ENCODE data around the gene B4GAT1.

The B4GAT1 gene

DNA sequence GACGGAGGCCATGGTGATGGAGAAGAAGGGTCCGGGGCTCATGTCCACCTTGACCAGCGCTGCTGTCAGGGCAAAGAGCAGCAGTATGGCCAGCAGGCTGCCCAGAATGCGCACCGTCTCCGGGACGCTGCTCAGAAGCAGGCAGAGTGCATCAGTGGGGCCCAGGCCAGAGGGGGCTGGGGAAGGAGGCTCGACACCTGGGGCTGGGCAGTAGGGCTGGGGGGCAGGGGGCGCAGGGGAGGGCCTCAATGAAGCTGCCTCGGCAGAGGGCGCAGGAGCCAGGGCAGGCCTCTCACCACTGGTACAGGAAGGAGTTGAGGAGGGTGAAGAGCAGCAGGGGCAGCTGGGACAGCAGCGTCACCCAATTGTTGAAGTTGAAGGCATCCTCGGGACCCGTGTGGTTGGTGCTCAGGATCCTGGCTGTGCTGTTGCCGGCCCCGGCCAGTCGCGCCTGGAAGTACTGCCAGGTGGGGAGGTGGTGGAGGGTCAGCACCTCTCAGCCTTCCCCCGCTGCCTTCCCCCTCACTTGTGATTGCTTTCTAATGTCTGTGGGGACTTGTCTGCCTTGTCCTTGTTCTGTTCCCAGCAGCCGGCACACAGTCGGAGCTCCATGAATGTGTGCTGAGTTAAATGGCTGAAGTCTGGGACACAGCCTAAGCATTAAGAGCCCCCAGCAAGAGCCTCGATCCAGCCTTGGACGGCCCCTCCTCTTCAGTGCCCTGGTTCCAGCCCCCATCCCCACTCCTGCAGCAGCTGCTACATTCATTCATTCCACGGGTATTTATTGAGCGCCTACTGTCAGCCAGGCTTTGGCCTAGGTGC, 21.9 kb upstream of the B4GAT1 start:
- TF ChIP-seq, protein P1, sequence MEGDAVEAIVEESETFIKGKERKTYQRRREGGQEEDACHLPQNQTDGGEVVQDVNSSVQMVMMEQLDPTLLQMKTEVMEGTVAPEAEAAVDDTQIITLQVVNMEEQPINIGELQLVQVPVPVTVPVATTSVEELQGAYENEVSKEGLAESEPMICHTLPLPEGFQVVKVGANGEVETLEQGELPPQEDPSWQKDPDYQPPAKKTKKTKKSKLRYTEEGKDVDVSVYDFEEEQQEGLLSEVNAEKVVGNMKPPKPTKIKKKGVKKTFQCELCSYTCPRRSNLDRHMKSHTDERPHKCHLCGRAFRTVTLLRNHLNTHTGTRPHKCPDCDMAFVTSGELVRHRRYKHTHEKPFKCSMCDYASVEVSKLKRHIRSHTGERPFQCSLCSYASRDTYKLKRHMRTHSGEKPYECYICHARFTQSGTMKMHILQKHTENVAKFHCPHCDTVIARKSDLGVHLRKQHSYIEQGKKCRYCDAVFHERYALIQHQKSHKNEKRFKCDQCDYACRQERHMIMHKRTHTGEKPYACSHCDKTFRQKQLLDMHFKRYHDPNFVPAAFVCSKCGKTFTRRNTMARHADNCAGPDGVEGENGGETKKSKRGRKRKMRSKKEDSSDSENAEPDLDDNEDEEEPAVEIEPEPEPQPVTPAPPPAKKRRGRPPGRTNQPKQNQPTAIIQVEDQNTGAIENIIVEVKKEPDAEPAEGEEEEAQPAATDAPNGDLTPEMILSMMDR (IDR thresholded peaks at IDR 0.05) = no peak

DNA sequence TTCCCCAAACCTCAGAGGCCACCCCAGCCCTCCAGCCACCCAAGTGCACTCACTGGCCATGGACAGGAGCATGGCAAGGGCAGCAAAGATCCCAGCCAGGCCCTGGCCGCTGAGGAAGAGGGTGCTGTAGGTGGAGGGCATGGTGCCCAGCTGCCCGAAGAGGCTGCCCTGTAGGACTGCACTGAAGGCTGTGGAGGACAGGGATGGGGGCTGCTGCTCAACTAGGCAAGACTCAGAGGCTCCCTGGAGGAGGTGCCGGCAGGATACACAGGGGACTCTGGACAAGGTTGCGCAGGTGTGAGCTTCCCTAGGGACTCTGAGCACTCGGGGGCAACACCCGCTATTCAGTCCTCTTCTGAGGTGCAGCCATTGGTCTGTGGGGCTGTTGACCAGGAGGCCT, 21.1 kb upstream of the B4GAT1 start:
- TF ChIP-seq, protein P1 (IDR thresholded peaks at IDR 0.05) = no peak

DNA sequence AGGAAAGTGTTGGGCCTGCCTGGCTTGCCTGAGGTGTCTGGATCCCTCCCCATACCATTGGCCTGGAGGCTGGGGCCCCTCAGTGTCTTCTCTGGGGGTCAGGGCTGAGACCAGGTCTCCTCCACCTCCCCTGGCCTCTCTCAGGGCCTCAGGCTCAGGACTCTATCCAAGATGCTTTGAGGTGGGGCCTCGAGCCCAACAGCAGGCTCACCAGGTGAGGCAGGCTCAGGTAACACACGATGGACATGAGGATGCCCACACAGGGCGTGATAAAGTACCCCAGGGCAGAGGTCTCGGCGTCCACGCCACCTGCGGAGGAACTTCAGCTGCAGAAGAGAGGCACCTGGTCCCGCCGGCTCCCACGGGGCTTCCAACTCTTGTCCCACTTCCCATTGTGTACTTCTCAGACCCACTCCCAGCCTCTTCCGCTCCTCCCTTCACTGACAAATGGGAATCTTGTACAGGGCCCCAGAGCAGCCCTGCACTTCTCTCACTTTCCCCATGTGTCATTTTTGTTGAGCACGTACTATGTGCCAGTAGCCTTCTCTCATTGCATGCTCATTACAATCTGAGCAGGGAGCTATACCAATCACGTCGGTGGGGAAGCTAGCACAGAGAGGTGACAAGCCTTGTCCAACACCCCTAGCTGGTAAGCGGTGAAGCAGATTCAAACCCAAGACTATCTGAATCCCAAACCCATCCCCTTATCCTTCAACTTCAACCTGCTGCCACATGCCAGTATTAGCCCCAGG, 20.3 kb upstream of the B4GAT1 start:
- TF ChIP-seq, protein P1 (IDR thresholded peaks at IDR 0.05) = no peak

DNA sequence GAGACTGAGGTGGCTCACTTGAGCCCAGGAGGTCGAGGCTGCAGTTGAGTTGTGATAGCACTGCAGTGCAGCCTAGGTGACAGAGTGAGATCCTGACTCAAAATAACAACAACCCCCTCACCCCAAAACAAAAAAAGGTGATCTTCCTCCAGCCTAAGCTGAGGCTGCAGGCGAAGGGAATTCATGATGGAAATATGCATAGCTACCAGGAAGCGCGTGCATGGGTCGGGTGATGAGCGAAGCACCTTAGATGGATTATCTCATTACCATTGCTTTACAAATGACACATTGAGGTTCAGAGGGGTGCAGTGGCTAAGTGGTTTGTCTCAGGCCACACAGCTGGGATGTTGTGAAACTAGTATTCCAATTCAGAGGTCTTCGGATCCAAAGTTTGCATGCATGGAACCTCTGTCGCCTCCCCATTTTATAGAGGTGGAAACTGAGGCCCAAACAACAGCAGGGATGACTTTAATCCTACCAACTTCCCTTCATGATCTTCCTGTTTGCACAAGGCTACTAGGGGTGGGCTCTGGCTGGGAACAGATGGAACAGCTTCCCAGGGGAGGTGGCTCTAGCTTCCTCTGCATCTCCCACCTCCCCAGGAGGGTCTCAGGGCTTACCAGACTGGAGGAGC, 19.5 kb upstream of the B4GAT1 start:
- TF ChIP-seq, protein P1 (IDR thresholded peaks at IDR 0.05) = no peak

DNA sequence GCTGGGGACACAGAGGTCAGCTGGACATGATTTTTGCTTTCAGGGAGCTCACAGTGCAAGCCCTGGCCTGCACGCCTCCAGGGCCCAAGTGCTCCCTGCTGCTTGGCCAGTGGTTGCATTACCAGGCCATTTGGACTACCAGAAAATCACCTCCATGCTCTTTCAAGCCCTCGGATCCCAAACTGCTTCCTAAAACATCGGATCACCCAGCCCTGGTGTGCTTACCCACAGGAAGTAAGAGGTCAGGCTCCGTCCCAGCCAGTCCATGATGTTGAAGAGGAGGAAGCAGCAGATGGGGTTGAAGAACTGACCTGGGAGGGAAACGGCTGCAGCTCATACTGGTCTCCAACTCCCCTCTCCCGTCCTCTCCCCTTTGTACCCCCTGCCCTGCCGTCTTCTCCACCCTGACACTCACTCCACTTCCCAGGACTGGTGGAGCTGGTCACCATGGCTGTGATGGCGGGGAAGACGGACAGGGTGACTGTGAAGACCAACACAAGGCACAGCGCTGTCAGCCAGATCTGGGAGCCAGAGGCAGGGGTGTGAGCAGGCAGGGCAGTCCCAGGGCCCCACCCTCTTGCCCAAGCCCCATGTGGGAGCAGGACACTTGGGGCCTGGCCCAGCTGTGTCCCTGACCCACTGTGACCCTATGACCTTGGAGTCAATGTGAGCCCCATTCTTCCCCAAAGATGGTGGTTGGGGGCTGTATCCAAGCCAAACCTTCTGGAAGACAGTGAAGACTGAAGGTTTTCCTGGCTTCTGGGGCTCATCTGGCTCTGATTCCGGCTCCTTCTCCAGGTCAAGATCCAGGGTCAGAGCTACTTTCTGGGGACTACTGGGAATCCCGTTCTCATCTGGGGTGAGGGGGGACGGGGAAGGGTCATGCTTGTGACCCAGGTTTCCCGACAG, 18.5 kb upstream of the B4GAT1 start:
- TF ChIP-seq, protein P1 (IDR thresholded peaks at IDR 0.05) = no peak

DNA sequence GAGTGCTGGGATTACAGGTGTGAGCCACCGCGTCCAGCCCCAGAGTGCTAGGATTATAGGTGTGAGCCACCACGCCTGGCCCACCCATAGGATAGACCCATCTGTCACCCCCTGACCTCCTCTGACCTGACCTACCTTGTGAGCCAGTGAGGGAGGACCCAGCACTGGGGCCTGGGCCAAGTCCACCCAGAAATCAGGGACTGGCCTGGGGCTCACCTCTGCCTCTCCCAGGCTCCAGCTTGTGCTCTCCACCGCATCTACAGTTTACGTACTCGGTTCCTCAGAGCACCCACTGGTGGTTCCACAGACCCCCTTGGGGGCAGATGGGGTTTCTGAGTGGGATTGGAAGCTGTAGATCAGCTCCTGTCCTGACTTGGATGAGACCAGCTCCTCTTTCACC, 17.7 kb upstream of the B4GAT1 start:
- TF ChIP-seq, protein P1 (IDR thresholded peaks at IDR 0.05) = no peak
